ENCODE results near the gene PDXDC1.
"Not testable (repeated sequence)": the region's sequence is repeated elsewhere in the genome, so short reads cannot be mapped to it uniquely, and the experiment has no call there.

DNA sequence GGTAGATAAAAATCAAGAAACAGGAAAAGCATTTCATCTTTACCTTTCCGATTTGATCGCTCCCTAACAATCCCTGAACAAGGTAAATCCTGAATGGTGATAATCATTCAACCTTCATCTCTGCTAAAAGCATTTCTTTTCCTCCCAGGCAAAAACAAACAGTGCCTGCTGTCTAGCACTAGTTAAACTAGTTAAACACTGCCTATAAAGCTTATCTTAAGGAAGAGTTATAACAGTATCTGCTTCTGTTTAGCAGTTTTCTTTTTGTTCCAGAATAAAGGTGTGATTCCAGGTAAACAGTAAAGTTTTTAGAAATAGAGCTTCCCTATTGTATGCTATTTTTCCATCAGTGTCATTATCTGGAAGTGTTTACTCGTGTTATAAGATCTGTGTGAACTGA is 6.4 kb downstream of the PDXDC1 start:
- TF ChIP-seq, protein P1, sequence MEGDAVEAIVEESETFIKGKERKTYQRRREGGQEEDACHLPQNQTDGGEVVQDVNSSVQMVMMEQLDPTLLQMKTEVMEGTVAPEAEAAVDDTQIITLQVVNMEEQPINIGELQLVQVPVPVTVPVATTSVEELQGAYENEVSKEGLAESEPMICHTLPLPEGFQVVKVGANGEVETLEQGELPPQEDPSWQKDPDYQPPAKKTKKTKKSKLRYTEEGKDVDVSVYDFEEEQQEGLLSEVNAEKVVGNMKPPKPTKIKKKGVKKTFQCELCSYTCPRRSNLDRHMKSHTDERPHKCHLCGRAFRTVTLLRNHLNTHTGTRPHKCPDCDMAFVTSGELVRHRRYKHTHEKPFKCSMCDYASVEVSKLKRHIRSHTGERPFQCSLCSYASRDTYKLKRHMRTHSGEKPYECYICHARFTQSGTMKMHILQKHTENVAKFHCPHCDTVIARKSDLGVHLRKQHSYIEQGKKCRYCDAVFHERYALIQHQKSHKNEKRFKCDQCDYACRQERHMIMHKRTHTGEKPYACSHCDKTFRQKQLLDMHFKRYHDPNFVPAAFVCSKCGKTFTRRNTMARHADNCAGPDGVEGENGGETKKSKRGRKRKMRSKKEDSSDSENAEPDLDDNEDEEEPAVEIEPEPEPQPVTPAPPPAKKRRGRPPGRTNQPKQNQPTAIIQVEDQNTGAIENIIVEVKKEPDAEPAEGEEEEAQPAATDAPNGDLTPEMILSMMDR (IDR thresholded peaks at IDR 0.05; ENCODE audit: insufficient read depth, low read length, poor library complexity, severe bottlenecking), result not testable (repeated sequence)
- TF ChIP-seq EZH2phosphoT487 (conservative IDR thresholded peaks at IDR 0.05; ENCODE audit: low read length), result not testable (repeated sequence)
